UCSD-AML1 (cell line): ENCODE measurements around the gene INO80E.

Experiments used
- DNase-seq: peaks from one replicate; lab custom pipeline; 2025; ENCODE audit not compliant: unreplicated experiment; lab: John Stamatoyannopoulos, UW

INO80E gene

GRCh38 chr16:29975134-29975538, 20.9 kb upstream of the INO80E start:
- DNase-seq, result no peak

- no peak for DNase-seq
Observed at GRCh38 chr16:29975811-29976511, 20.1 kb upstream of the INO80E start.

GRCh38 chr16:29977063-29977825, 18.8 kb upstream of the INO80E start:
- DNase-seq, result no peak

- no peak for DNase-seq
Observed at GRCh38 chr16:29978081-29978480, 18.0 kb upstream of the INO80E start.

GRCh38 chr16:29978564-29979270, 17.3 kb upstream of the INO80E start:
- DNase-seq, result no peak

GRCh38 chr16:29982560-29983419, 13.3 kb upstream of the INO80E start:
- no peak for DNase-seq

GRCh38 chr16:29983420-29984136, 12.5 kb upstream of the INO80E start:
- no peak for DNase-seq

GRCh38 chr16:29984137-29984763, 11.8 kb upstream of the INO80E start:
- DNase-seq, result no peak

- no peak for DNase-seq
Observed at GRCh38 chr16:29984764-29985147, 11.3 kb upstream of the INO80E start.

- DNase-seq, result no peak
Observed at GRCh38 chr16:29985271-29985811, 10.7 kb upstream of the INO80E start.

GRCh38 chr16:29986231-29986630, 9.8 kb upstream of the INO80E start:
- no peak for DNase-seq

- no peak for DNase-seq
Observed at GRCh38 chr16:29986931-29987330, 9.1 kb upstream of the INO80E start.

- DNase-seq, result no peak
Observed at GRCh38 chr16:29987371-29988085, 8.5 kb upstream of the INO80E start.

GRCh38 chr16:29988346-29989075, 7.5 kb upstream of the INO80E start:
- no peak for DNase-seq

GRCh38 chr16:29989111-29989858, 6.8 kb upstream of the INO80E start:
- DNase-seq, result no peak

GRCh38 chr16:29990034-29990433, 6.0 kb upstream of the INO80E start:
- DNase-seq, result no peak

GRCh38 chr16:29990883-29991570, 5.0 kb upstream of the INO80E start:
- DNase-seq, result no peak
